Naive thymus-derived CD8-positive, alpha-beta T cell (primary cell): ENCODE data around the gene RNF114. TPM values are rescaled to one million over a fixed set of nuclear protein-coding genes. Genes with fewer than 3 reads are reported as not detected.
"Not testable (repeated sequence)": the region's sequence is repeated elsewhere in the genome, so short reads cannot be mapped to it uniquely, and the experiment has no call there.

ENCODE experiments used
- ATAC-seq, 2 donors: fragments of 150-1000 bp; cut with Tn5 transposase in 1 of 2; sonication (Bioruptor Pico), chemical (Tn5 transposase) in 1 of 2; 1 replicate in 1 of 2; 2 replicates in 1 of 2; pipeline ENCODE4 v1.10.0; 2021; ENCODE audit warnings: mild to moderate bottlenecking in 2 of 2, moderate library complexity in 2 of 2
- POLR2A ChIA-PET: fragments of 350-600 bp; sonication (Branson Sonifier 250); formaldehyde crosslinking; loops from one replicate; lab custom pipeline; 2021; ENCODE audit warnings: antibody characterized with exemption; lab: Charles Lee
- DNase-seq, 10 donors: peaks; one replicate each; pipeline versions ENCODE4 v3.0.0 to v3.0.0-alpha.2; 2020 to 2022
- H3K27ac Mint-ChIP-seq, 10 donors: one replicate each; pipeline ENCODE4 v1.8.0; 2020 to 2022; ENCODE audit warnings: mild to moderate bottlenecking in 10 of 10, mixed read lengths in 10 of 10, moderate library complexity in 4 of 10, inconsistent platforms in 1 of 10
- H3K27me3 Mint-ChIP-seq, 5 donors: one replicate each; pipeline ENCODE4 v1.8.0; 2021 to 2022; ENCODE audit warnings: mixed read lengths in 5 of 5
- H3K36me3 Mint-ChIP-seq, 3 donors: one replicate each; pipeline ENCODE4 v1.8.0; 2020 to 2022; ENCODE audit warnings: mixed read lengths in 3 of 3, mild to moderate bottlenecking in 2 of 3, inconsistent platforms in 1 of 3
- H3K4me1 Mint-ChIP-seq, 4 donors: one replicate each; pipeline ENCODE4 v1.8.0; 2021 to 2022; ENCODE audit warnings: mixed read lengths in 4 of 4
- H3K4me3 Mint-ChIP-seq, 10 donors: one replicate each; pipeline ENCODE4 v1.8.0; 2020 to 2022; ENCODE audit warnings: mild to moderate bottlenecking in 10 of 10, mixed read lengths in 10 of 10, moderate library complexity in 6 of 10, inconsistent platforms in 1 of 10
- H3K9me3 Mint-ChIP-seq, 9 donors: one replicate each; pipeline ENCODE4 v1.8.0; 2020 to 2022; ENCODE audit warnings: mixed read lengths in 9 of 9, mild to moderate bottlenecking in 3 of 9, inconsistent platforms in 1 of 9, moderate library complexity in 1 of 9
- polyA plus RNA-seq, 3 donors: library from polyadenylated mRNA; unstranded; fragments of 300-500 nt; fragmentation: Illumina TruSeq; gene quantifications; one replicate each; pipeline ENCODE4 v1.2.3, GENCODE V29; 2021
- total RNA-seq, 8 experiments: library from RNA in 2 of 8; stranded (reverse) in 2 of 8; gene quantifications; one replicate each; pipeline ENCODE4 v1.2.3 and lab custom pipeline; 2021 to 2026

The RNF114 gene
- total and polyA plus RNA-seq, 5 experiments from 2014 or later: 104 to 133 (median 123) TPM

DNA sequence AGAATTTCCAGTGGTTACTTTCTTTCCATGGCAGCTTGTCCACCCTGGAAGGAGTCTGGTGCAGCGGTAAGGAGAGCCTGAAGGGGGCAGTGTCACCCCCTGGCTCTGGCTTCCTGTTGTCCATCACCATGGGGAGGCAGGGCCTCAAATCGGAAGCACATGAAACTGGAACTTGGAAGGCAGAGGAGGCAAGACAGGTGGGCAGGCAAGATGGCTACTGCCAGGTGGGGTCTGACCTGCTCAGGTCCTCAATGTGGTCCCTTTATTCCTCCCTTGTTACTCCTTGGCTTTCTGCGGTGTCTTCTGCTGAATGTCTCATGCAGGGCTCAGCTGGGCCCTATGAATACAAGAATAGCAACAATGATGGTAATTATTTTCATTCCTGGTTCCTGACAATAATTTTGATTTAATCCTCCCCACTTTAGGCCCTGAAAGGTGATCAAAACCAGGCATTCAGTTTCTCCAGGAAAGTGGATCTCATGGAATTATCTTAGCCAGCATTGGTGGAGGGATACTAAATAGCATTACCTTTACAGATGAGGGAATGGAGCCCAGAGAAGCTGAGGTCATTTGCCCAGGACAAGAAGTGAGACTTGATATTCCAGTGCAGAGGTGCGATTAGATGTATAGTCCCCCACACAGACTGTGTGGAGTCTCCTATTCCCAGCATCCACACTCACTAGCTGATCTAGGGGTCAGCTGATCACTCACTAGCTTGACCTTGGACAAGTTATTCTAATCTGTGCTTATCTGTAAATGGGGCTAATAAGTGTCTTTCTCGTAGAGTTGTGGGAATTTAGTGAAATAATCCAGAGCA lies 29.0 kb downstream of the RNF114 start:
- Mint-ChIP-seq H3K4me3 (no peak overlapping the region), H3K36me3 (peaks cover 0 to 7% (median under 1%) of the 10 kb centered on the region in 3 donors), H3K27ac (no peak overlapping the region), H3K9me3 (no peaks in the 10 kb centered on the region), H3K4me1 (peaks cover 0 to 1% (median 0%) of the 10 kb centered on the region in 4 donors), H3K27me3 (no peaks in the 10 kb centered on the region)
- ATAC-seq (peak; percentile 36 to 58), DNase-seq (no peak)
- POLR2A ChIA-PET: no interaction called here

DNA sequence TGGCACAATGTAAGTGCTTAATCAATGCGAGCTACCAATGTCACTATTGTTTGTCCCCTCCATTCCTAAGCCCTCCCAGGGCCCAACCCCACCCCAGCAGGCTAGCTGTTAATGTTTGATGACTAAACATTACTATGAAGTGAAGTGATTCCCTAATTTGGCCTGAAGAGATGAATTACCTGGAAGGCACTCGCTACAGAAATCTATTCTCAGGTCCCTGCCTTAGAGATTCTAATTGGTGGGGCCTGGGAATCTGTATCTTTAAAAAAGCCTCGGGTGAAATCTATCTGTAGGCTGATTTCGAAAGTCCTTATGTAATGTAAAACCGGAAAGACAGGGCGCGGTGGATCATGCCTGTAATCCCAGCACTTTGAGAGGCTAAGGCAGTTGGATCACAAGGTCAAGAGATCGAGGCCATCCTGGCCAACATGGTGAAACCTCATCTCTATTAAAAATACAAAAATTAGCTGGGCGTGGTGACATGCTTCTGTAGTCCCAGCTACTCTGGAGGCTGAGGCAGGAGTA lies 29.6 kb downstream of the RNF114 start:
- POLR2A ChIA-PET: no interaction called here
- no peaks in the 10 kb centered on the region for H3K27me3 Mint-ChIP-seq
- peaks cover 0 to 7% (median 0%) of the 10 kb centered on the region in 3 donors for H3K36me3 Mint-ChIP-seq
- no peak overlapping the region for H3K4me3 Mint-ChIP-seq
- ATAC-seq: no peak
- no peak overlapping the region for H3K27ac Mint-ChIP-seq
- DNase-seq: no peak
- H3K9me3 Mint-ChIP-seq: no peaks in the 10 kb centered on the region
- H3K4me1 Mint-ChIP-seq: peaks cover 0 to 1% (median 0%) of the 10 kb centered on the region in 4 donors

DNA sequence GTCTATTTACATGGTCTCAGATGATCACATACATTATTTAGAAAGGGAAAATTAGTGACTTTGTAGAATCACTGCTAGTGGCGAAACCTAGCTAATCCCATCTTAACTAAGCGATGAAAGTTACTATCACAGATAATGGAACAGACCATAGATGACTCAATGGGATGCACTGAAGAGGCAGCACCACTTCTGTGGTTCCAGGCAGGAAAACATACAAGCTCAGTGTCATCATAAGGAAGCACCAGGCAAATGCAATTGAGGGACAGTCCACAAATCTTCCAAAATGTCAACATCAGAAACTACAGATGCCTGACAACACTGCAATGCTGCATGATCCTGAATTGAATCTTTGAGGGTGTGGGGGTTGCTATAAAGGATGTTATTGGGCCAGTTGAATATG lies 30.7 kb downstream of the RNF114 start:
- Mint-ChIP-seq H3K27me3 (no peaks in the 10 kb centered on the region), H3K4me1 (peaks cover 0 to 1% (median 0%) of the 10 kb centered on the region in 4 donors), H3K27ac (no peak overlapping the region), H3K36me3 (peaks cover 0 to 7% (median 0%) of the 10 kb centered on the region in 3 donors), H3K9me3 (no peaks in the 10 kb centered on the region), H3K4me3 (no peak overlapping the region)
- no peak for ATAC-seq
- POLR2A ChIA-PET: no interaction called here
- no peak for DNase-seq

DNA sequence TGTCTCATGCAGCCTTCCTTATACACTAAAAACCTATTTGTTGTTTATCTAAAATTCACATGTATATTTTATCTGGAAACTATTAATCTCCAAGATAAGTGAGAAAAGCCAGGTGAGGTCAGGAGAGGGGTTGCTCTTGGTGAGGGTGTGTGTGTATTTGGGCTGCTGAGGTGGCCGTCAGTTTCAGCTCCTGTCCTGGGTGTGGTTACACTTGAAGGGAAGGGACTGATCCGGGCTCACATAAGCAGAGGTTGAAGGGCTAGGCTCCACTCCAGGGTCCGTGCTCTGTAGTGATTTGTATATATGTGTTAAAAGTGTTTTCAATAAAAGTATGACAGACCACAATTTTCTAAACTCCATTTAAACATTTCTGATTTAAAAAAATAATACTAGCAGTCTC lies 33.0 kb downstream of the RNF114 start:
- peaks cover 0 to 1% (median 0%) of the 10 kb centered on the region in 3 donors for H3K36me3 Mint-ChIP-seq
- no peaks in the 10 kb centered on the region for H3K27me3 Mint-ChIP-seq
- ATAC-seq (no peak), DNase-seq (no peak)
- no peak overlapping the region for H3K4me3 Mint-ChIP-seq
- H3K9me3 Mint-ChIP-seq: no peaks in the 10 kb centered on the region
- peaks cover 0 to 3% (median 0%) of the 10 kb centered on the region in 4 donors for H3K4me1 Mint-ChIP-seq
- POLR2A ChIA-PET: no interaction called here
- H3K27ac Mint-ChIP-seq: peak overlapping the region in 1 of 10 donors; percentile 34

DNA sequence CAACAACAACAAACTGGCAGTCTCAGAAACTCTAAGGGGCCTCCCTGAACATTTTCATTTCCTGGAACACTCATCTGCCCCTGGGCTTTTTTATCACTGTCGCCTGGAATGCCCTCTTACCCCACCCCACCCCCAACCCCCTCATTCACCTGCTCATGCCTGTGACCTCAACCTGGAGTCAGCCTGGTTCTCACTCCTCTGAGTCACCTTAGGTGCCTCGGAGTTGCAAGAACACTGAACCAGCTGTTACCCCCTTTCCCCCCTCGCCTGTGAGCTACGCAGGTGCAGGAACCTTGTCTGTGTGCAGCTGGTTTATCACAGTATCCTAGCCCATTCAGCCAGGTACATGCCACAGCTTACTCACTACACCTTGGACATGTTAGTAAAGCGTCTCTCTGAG lies 33.7 kb downstream of the RNF114 start:
- Mint-ChIP-seq H3K27me3 (no peaks in the 10 kb centered on the region), H3K36me3 (no peaks in the 10 kb centered on the region), H3K9me3 (no peaks in the 10 kb centered on the region), H3K27ac (no peak overlapping the region), H3K4me1 (peaks cover 0 to 3% (median 0%) of the 10 kb centered on the region in 4 donors), H3K4me3 (no peak overlapping the region)
- no peak for DNase-seq
- POLR2A ChIA-PET: no interaction called here
- no peak for ATAC-seq

DNA sequence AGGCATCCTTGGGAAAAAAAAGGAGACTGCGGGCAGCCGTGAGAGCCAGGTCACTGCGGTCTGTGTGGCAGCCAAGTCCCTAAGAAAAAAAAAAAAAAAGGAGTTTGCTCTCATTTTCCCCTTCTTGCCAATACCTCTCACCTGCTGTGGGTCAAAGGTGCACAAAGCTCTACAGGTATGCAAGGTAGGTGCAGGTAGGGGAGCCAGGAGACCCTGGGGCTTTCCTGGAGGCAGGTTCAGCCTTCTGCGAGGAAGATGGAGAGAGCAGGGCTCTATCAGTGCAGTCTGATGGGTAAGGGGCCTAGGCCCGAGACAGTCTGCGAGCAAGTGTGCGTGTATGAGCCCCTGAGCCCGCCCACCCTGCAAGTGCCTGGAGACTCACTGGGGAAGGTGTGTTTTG lies 34.3 kb downstream of the RNF114 start:
- DNase-seq (no peak), ATAC-seq (no peak)
- POLR2A ChIA-PET: no interaction called here
- Mint-ChIP-seq H3K36me3 (no peaks in the 10 kb centered on the region), H3K9me3 (no peaks in the 10 kb centered on the region), H3K4me3 (no peak overlapping the region), H3K27me3 (no peaks in the 10 kb centered on the region), H3K4me1 (peaks cover 0 to 3% (median 0%) of the 10 kb centered on the region in 4 donors), H3K27ac (peak overlapping the region in 1 of 10 donors; percentile 53)

DNA sequence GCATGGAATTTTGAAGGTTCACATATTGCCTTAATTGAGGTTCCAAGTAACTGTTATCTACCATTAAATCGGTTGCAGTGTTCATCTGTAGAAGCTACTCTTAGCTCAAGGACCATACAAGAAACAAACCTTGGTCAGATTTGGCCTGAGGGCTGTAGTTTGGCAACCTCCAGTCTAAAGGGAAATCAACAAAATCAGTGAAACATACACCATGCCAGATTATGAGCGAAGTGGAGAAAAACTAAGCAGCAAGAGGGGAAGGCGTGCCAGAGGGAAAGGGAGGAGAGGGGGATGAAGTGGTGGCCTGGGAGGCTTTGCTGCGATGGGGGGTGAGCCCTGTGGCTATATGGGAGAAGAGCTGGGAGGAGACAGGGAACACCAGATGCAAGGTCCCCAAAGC lies 37.8 kb downstream of the RNF114 start:
- Mint-ChIP-seq H3K4me1 (peaks cover 0 to 4% (median under 1%) of the 10 kb centered on the region in 4 donors), H3K27me3 (no peaks in the 10 kb centered on the region), H3K27ac (no peak overlapping the region), H3K4me3 (no peak overlapping the region), H3K36me3 (no peaks in the 10 kb centered on the region), H3K9me3 (no peaks in the 10 kb centered on the region)
- POLR2A ChIA-PET: no interaction called here
- no peak for ATAC-seq
- DNase-seq: no peak

DNA sequence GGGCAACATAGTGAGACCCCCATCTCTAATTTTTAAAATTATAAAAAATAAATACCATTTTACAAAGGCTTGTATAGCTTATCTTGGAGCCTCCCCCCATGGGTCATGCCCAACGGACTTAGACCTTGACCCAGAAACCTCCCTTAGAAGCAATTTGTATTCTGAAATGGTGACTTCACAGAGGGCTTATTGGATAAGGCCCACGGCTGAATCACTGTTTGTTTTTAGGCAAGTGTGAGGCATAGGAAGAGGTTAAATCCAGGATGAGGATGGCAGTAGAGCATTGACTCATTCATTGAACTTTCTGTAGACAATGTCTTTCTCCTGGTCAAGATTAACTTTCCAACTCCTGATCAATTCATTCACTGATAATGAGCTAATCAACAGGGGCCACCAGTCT lies 40.3 kb downstream of the RNF114 start:
- no peak for ATAC-seq

DNA sequence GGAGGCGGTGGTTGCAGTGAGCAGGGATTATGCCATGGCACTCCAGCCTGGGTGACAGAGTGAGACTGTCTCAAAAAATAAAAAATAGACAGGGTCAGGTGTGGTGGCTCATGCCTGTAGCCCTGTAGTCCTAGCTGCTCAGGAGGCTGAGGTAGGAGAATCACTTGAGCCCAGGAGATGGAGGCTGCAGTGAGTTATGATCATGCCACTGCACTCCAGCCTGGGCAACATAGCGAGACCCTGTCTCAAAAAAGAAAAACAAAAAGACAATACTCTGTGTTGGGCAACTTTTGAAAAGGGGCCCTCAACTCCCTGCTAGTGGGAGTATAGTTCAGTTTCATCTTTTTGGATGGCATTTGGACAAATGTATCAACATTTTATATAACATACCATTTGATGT lies 41.5 kb downstream of the RNF114 start:
- not testable (repeated sequence) for H3K9me3 Mint-ChIP-seq, H3K36me3 Mint-ChIP-seq, H3K27me3 Mint-ChIP-seq, H3K4me3 Mint-ChIP-seq, DNase-seq, ATAC-seq, H3K27ac Mint-ChIP-seq
- POLR2A ChIA-PET: interaction anchor here (0.6 to 1.9 kb wide), 2 partner anchors 41 to 71 kb away, joined by 6 to 8 read pairs; partner anchors contain the start of gene RNF114
- H3K4me1 Mint-ChIP-seq: peaks cover 14 to 26% (median 21%) of the 10 kb centered on the region in 4 donors

More for the DNA sequence above, 40.3 kb downstream of the RNF114 start:
- peaks cover 9 to 19% (median 15%) of the 10 kb centered on the region in 4 donors for H3K4me1 Mint-ChIP-seq
- H3K4me3 Mint-ChIP-seq: no peak overlapping the region
- H3K36me3 Mint-ChIP-seq: no peaks in the 10 kb centered on the region
- no peaks in the 10 kb centered on the region for H3K9me3 Mint-ChIP-seq
- H3K27ac Mint-ChIP-seq: no peak overlapping the region
- POLR2A ChIA-PET: interaction anchor here (0.6 kb wide), 1 partner anchor 110 kb away, joined by 4 read pairs; no protein-coding TSS in a partner anchor
- no peaks in the 10 kb centered on the region for H3K27me3 Mint-ChIP-seq
- no peak for DNase-seq

DNA sequence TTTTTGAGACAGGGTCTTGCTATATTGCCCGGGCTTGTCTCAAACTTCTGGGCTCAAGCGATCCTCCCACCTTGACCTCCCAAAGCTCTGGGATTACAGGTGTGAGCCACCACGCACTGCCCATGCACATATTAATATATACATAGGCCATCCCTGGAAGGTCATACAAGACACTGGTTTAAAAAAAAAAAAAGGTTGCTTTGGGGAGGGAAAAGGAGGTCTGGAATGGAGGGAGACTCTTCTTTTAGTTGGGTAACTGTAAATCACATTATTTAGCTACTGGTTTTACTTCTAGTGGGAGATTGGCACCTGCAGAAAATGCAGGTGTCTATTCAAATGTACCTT lies 42.5 kb downstream of the RNF114 start:
- H3K36me3 Mint-ChIP-seq: no peaks in the 10 kb centered on the region
- ATAC-seq (no peak), DNase-seq (no peak)
- POLR2A ChIA-PET: interaction anchor here (1.6 to 2.7 kb wide), 3 partner anchors 42 to 107 kb away, joined by 7 to 29 read pairs (median 8); partner anchors contain the start of gene RNF114
- H3K27ac Mint-ChIP-seq: no peak overlapping the region
- H3K4me1 Mint-ChIP-seq: peaks cover 18 to 34% (median 30%) of the 10 kb centered on the region in 4 donors
- H3K27me3 Mint-ChIP-seq: no peaks in the 10 kb centered on the region
- H3K4me3 Mint-ChIP-seq: peak overlapping the region in 2 of 10 donors; percentile 24 to 29
- H3K9me3 Mint-ChIP-seq: no peaks in the 10 kb centered on the region

DNA sequence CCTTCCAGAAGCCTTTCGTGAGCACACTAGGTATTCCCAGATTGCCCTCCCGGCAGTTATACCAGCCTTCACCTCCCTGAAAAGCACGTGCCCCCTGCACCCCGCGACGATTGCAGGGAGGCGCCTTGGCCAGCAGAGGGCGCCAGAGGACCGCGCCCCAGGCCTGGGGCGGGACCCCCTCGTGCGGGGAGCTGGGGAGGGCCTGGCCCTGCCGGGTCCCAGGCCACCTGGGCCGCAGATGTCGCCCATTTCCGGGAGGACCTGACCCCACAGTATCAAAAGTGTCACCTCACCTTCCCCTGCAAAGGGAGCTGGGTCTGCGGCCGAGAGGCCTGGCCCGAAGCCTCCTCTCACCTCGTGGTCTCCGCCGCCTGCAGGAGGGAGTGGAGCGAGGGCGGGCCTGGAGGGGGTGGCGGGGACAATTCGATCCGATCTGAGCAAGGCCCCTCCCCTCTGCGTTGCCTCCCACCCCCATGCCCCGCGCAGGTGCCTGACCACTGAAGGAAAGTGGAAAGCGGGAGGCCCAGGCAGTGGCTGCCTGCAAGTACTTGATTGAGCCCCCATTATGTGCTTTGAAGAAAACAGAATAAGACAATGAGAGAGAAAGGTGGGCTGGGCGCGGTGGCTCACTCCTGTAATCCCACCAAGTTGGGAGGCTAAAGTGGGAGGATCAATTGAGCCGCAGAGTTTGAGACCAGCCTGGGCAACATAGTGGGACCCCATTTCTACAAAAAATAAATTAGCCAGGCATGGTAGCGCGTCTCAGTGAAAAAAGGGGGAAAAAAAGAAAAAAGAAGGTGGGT lies 43.0 kb downstream of the RNF114 start:
- peak overlapping the region in 3 of 10 donors; percentile 12 to 71 (median 66) for H3K27ac Mint-ChIP-seq

More for the DNA sequence above, 43.0 kb downstream of the RNF114 start:
- POLR2A ChIA-PET: interaction anchor here (1.6 to 2.7 kb wide), 3 partner anchors 43 to 107 kb away, joined by 7 to 29 read pairs (median 8); partner anchors contain the start of gene RNF114
- Mint-ChIP-seq H3K27me3 (no peaks in the 10 kb centered on the region), H3K4me3 (peak overlapping the region in 6 of 10 donors; percentile 36 to 76 (median 44)), H3K4me1 (peaks cover 17 to 40% (median 34%) of the 10 kb centered on the region in 4 donors), H3K9me3 (no peaks in the 10 kb centered on the region), H3K36me3 (no peaks in the 10 kb centered on the region)
- ATAC-seq (peak; percentile 53 to 54), DNase-seq (peak; percentile 50 to 83 (median 74))
